Activated CD4-positive, alpha-beta T cell treated with anti-CD3 and anti-CD28 coated beads, Interleukin-2, amount 50 U/mL, for 1 hour (primary cell): ENCODE data around the gene GASK1A.
A peak's percentile ranks its signal among the peaks of the same experiment; 100 is the strongest.
"Not testable (repeated sequence)": the region's sequence is repeated elsewhere in the genome, so short reads cannot be mapped to it uniquely, and the experiment has no call there.

Experiments used
- DNase-seq: peaks from one replicate; pipeline ENCODE4 v3.0.0-alpha.2; 2020

The GASK1A gene

GRCh38 chr3:42979044-42979972 lies at the start of gene GASK1A:
Gene GASK1A (plus strand): TSS chr3:42979311. CDS start chr3:42979643, 332 bp downstream.
- peak; percentile 10 for DNase-seq

- no peak for DNase-seq
These were observed 45.0 kb upstream of the GASK1A start for GRCh38 chr3:42934111-42934510.

GRCh38 chr3:42934910-42935309 lies 44.2 kb upstream of the GASK1A start:
- DNase-seq = no peak

- no peak for DNase-seq
These were observed 43.6 kb upstream of the GASK1A start for GRCh38 chr3:42935472-42935871.

GRCh38 chr3:42936157-42936981 lies 42.7 kb upstream of the GASK1A start:
- no peak for DNase-seq

GRCh38 chr3:42937334-42937733 lies 41.8 kb upstream of the GASK1A start:
- DNase-seq = no peak

- no peak for DNase-seq
These were observed 36.4 kb upstream of the GASK1A start for GRCh38 chr3:42942693-42943092.

GRCh38 chr3:42946050-42946449 lies 33.1 kb upstream of the GASK1A start:
- no peak for DNase-seq

GRCh38 chr3:42957573-42957972 lies 21.5 kb upstream of the GASK1A start:
- DNase-seq = no peak

- DNase-seq = no peak
These were observed 18.8 kb upstream of the GASK1A start for GRCh38 chr3:42960282-42960681.

GRCh38 chr3:42960786-42961185 lies 18.3 kb upstream of the GASK1A start:
- no peak for DNase-seq

GRCh38 chr3:42961633-42962032 lies 17.5 kb upstream of the GASK1A start:
- DNase-seq = peak; percentile 4

- no peak for DNase-seq
These were observed 15.8 kb upstream of the GASK1A start for GRCh38 chr3:42963269-42963668.

- no peak for DNase-seq
These were observed 14.8 kb upstream of the GASK1A start for GRCh38 chr3:42964266-42964665.

GRCh38 chr3:42970557-42970956 lies 8.6 kb upstream of the GASK1A start:
- no peak for DNase-seq

GRCh38 chr3:42970976-42971772 lies 7.9 kb upstream of the GASK1A start:
- DNase-seq = no peak

- DNase-seq = not testable (repeated sequence)
These were observed 4.2 kb upstream of the GASK1A start for GRCh38 chr3:42974906-42975305.

GRCh38 chr3:42975456-42975855 lies 3.7 kb upstream of the GASK1A start:
- DNase-seq = no peak

GRCh38 chr3:42975955-42976354 lies 3.2 kb upstream of the GASK1A start:
- no peak for DNase-seq

- DNase-seq = no peak
These were observed 1.1 kb downstream of the GASK1A start for GRCh38 chr3:42980209-42980608.

- no peak for DNase-seq
These were observed 1.8 kb downstream of the GASK1A start for GRCh38 chr3:42980909-42981308.

GRCh38 chr3:42982645-42983412 lies 3.7 kb downstream of the GASK1A start:
- DNase-seq = no peak
